Measurements from ENCODE around the gene PLEKHH2.
A peak's percentile ranks its signal among the peaks of the same experiment; 100 is the strongest.
"Not testable (repeated sequence)": the region's sequence is repeated elsewhere in the genome, so short reads cannot be mapped to it uniquely, and the experiment has no call there.

The PLEKHH2 gene

DNA sequence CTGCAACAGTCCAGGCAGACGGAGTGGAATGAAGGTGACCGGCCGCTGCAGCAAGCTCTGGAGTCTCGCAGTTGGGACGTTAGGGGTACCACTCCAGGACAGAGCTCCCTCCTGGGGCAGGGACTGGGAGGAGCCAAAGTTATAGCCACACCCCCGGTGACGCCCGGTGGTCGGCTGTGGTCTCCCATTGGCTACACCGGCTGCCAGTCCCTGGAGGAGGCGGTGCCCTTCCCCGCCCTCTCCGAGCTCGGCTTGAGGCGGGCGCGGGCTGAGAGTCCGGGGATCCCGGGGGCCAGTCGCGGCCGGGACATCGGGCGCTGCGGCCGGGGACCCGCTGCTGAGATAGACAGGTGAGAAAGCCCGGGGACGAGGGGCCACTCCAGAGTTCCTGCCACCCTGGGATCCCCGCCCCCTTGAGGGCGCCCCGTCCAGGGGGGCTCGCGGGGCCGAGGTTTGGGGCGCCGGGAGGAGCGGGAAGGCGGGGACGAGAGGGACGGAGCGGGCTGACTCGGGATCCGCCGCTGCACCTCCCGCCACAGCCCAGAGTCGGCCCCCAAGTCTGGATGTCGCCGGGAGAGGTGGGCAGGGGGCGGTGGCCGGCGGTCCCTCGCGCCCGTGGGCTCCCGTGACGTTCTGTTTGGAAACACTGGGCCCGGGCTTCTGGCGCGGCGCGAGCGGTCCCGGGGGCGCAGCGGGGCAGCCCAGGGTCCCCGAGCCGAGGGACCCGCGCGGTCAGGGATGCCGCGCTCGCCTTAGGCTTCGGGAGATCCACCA, at the start of gene PLEKHH2:
Gene PLEKHH2 (plus strand): TSS at position 231 of the 774 bp plus-strand sequence. CDS start 7,414 bp downstream, outside the sequence.
- DNase-seq: peak; percentile 49

DNA sequence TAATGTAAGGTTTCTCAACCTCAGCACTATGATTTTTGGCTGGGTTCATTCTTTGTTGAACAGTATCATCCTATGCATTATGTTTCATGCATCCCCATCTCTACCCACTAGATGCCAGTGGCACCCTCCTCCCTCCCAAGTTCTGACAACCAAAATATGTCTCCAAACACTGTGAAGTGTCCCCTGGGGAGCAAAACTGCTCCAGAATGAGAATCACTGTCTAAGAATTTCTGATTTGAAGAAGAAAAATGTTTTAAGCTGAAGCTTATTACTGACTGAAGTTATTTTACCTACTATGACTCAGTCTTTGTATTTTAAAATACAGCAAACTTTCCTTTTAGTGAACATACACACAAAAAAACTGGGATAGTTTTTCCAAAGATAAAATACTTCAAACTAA, 44.6 kb upstream of the PLEKHH2 start:
- DNase-seq: no peak

DNA sequence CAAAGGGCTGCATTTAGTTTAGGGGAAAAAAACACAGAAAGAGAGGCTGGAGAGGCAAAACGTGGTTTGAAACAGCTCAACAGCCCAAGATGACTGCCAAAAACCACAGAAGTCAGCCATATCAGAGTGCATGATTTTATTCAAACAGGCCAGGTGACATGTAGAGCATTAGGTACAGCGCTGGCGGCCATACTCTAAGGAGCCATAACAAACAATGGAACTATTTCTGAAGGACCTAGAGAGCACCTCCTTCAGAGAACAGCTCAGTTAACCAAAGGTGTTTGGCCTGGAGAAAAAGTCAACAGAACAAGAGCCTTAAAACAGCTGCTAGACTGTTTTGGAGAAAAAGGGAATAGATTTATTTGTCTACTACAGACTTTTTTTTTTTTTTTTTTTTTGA, 43.8 kb upstream of the PLEKHH2 start:
- no peak for DNase-seq

DNA sequence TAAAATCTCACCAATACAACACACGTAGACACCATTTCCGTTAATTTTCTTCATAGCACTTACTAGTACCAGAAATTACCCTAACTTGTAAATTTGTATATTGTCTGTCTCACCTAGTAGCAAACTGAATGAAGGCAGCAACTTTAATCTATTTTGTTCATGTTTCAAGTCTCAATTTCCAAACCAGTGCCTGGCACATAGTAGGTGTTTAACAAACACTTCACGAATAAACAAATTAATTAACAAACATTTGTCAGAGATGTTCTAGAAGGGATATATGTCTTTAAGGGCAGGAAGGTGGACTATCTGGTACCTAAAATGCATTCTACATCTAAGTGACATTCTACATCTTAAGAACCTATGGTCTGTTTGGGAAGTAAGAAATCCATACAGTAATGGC, 42.2 kb upstream of the PLEKHH2 start:
- no peak for DNase-seq

DNA sequence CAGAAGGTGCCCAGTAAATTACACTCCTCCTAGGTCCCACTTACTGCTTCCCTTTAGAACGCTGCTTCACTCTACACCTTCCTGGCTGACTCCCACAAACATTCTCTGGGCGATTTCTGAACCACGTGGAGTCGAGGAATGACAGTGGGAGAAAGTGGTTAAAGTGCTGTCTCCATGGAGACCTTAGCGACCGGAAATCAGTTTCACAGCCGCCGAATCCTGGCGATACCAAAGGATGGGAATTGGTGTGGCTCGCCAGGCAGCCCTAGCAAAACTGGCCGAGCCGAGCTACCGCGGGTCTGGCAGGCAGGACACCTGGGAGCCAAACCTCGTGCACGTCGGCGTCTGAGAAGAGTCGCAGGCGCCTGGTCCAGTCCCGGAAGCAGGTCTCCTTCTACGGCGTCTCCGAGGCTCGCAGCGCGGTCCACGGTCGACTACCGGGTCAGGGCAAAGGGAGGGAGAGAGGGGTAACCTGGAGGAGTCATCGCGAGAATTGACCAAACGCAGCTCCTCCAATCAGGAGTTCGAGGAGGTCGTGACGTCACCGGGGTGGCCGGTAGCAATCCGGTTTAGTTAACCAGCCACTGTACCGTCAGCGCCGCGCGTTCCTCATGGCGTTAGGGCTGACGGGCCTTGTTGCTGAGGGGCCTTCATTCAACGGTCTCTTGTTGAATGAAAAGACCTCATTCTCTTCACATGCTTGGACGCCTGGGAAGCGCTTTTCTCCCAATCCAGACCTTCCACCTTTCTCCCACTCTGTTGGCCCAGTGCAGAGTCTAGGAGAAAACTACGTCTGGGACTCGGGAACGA, 41.3 kb upstream of the PLEKHH2 start, which contains the start of gene THADA:
Gene THADA (minus strand): TSS at position 436 of the 810 bp plus-strand sequence. CDS start 3,646 bp downstream, outside the sequence.
- peak; percentile 97 for DNase-seq

DNA sequence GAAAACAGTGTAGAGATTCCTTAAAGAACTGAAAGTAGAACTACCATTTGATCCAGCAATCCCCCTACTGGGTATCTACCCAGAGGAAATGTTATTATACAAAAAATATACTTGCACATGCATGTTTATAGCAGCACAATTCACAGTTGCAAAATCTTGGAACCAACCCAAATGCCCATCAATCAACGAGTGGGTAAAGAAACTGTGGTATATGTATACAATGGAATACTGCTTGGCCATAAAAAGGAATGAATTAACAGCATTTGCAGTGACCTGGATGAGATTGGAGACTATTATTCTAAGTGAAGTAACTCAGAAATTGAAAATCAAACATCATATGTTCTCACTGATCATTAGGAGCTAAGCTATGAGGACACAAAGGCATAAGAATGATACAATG, 36.5 kb upstream of the PLEKHH2 start:
- not testable (repeated sequence) for DNase-seq

DNA sequence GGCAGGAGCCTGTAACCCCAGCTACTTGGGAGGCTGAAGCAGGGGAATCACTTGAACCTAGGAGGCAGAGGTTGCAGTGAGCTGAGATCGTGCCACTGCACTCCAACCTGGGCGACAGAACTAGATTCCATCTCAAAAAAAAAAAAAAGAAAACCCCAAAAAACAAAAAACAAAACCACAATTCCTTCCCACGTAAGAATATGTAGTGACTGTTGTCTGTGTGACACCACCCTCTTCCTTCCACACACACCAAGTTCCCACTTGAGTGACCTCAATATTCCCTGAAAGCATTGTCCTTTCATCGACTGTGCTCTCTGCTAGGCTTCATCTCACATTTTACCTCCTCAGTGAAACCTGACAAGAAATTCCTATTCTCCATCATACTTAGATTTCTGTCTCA, 32.4 kb upstream of the PLEKHH2 start:
- no peak for DNase-seq

DNA sequence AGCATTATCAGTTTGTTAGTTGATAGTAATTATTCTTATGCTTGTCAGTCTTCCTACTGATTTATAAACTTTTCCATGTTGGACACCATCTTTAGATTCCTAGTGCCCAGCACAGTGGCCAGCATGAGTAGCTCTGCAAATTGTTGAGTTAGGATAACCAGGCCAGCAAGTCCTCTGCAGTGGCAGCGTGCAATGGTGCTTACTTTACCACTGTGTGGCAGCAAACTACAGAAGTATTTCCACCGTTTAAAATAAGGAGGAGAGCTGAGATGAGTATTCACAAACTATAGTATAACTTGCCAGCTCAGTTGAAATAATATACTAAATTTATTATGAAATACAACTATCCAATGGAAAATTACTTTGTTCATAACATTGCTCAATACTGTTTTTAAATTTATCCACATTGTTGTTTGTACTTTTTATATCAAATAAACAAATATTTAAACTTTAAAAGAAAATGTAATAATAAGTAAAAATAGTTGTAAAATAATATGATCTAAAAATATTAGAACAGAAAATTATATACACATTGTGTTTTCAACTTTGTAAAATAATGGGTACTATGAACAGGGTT, 31.9 kb upstream of the PLEKHH2 start:
- DNase-seq: peak; percentile 71

DNA sequence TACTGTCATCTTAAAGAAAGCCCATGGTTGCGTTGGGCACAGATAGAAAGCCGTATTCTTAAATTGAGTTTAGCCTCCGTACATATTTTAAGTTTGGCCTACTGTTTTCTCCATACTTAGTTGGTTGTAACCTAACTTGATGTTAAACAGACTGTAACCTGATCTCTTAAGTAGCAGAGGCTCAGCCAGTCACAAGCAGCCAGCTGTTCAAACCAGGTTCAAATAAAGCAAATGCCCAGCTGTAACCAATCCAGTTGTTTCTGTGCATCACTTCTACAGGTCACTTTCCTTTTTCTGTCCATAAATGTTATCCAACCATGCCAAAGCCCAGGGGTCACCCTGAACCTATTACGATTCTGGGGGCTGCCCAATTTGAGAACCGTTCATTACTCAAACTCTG, 31.2 kb upstream of the PLEKHH2 start:
- peak; percentile 56 for DNase-seq

DNA sequence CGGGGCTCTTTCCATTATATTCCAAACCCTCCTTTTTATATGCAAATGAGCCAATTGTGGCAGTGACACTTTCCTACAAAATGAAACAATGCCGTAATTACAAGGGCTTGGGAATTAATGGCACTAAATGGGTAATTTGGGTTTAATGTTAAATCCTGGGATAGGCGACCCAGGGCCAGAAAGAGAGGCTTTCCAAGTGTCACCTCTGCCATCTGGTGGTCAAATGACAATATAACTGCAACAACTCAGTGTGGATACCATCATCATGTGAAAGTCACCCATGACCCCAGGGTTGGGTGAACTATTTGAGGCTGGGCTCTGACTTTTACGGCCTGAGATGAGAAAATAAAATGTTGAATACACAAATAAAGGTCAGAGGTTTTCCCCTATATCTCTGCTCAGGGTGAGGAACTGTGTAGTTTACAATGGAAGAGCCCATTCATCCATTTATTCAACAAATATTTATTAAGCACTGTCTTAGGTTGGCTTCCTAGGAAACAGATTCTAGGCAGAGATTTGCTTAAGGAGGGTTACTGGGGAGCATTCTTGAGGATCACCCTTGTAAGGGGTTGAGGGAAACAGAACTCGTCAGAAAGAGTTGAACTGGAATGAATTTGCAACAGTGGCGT, 27.7 kb upstream of the PLEKHH2 start:
- no peak for DNase-seq

DNA sequence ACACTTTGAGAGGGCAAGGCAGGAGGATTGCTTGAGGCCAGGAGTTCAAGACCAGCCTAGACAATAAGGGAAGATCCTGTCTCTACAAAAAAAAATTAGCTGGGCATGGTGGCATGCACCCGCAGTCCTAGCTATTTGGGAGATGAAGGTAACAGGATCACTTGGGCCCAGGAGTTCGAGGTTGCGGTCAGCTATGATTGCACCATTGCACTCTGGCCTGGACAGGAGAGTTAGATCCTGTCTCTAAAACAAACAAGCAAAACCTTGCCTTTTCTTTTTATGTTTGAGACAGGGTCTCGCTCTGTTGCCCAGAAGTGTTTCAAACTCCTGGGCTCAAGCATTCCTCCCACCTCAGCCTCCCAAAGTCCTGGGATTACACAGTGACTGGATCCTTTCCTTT, 26.7 kb upstream of the PLEKHH2 start:
- no peak for DNase-seq

DNA sequence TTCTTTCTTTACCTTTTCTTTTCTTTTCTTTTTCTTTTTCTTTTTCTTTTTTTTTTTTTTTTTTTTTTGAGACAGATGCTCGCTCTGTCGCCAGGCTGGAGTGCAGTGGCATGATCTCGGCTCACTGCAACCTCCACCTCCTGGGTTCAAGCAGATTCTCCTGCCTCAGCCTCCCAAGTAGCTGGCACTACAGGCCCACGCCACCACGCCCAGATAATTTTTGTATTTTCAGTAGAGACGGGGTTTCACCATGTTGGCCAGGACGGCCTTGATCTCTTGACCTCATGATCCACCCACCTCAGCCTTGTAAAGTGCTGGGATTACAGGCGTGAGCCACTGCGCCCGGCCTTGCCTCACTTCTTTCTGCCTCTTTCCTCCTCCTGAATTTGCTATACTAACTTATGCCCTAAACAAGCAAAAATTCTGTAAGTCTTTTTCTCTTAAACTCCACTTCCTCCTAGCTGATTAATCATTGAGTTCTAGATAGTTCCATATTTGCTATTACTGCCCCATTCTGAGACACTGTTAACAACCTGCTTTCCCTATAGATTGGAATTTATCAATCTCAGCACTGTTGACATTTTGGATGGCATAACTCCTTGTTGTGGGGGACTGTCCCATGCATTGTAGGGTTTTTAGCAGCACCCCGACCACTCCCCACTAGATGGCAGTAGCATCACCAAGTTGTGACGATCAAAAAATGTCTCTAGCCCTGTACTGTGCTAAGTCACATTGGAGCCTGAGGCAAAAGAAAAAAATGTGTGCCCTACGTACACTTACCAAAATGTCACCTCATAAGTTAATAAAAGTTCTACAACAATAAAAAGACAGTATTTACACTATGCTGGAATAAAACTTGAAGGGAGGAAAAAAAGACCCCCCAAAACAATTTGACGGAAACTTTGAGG, 24.8 kb upstream of the PLEKHH2 start:
- peak; percentile 45 for DNase-seq

DNA sequence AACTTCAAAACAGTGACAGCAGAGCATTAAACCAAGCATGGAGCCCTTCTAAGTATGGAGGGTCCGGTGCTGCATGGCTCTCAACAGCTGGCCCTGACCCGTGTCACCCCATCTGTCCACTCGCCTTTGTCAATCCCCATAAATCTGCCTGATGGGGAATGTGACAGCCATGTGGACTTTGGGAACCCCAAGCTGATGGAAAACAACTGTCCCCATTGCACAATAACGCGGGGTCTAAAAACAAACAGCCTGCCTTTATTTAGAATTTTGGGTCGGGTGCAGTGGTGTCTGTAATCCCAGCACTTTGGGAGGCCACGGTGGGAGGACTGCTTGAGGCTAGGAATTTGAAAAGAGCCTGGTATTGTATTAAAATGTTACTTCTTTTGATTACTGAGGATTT, 24.1 kb upstream of the PLEKHH2 start:
- no peak for DNase-seq

DNA sequence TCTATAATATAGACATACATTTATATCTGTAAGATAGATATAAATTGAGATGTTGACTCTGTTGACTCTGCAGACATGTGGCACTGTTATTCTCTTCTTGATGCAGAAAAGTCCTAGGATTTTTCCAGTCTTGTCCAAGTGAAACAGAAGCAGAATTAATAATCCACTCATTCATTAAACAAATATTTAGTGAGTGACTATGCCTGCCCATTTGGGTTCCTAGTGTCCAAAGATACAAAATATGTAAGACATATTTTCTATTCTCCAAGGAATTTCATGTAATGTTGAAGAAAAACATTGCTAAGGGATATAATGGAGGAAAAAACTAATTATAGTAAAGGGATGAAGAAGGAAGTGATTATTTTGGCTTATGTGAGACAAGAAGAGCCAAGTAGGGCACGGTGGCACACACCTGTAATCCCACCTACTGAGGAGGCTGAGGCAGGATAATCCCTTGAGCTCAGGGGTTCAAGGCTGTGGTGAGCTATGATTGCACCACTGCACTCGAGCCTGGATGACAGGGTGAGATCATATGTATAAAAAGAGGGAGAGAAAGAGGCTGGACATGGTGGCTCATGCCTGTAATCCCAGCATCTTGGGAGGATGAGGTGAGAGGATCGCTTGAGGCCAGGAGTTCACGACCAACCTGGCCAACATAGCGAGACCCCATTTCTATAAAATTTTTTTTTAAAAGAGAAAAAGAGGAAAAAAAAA, 19.9 kb upstream of the PLEKHH2 start:
- DNase-seq: no peak

DNA sequence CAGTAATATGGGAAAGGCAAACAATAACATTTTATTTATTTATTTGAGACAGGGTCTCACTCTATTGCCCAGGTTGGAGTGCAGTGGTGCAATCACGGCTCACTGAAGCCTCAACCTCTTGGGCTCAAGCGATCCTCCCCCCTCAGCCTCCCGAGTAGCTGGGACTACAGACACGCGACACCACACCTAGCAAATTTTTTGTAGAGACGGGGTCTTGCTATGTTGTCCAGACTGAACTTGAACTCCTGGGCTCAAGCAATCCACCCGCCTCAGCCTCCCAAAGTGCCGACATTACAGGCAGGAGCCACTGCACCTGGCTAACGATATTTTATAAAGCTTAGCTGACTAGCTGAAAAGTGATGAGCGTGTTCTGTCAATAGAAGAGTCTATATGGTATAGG, 17.5 kb upstream of the PLEKHH2 start:
- DNase-seq: no peak

DNA sequence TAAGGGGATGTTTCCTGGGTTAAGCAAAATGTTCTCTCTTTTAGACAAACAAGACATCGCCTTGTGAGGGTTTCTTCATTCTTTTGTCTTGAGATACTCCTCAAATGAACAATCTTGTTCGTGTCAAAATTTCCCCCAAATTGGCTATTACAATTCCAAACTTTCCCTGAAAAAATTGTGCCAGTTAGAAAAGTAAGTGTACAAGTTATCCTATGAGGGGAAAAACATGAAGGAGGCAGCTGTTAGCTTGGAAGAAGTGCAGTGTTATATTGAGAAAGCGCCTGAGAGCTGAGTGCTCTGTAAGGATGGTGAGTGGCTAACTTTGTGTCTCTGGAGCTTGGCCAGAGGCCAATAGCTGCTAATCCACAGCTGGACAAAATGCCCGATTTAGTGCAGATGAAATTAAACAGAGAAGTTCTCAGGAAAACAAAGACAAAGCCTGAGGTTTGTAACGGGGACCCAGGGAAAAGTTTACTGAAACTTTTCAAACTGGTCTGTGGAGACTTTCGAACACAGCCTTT, 14.1 kb upstream of the PLEKHH2 start:
- no peak for DNase-seq

DNA sequence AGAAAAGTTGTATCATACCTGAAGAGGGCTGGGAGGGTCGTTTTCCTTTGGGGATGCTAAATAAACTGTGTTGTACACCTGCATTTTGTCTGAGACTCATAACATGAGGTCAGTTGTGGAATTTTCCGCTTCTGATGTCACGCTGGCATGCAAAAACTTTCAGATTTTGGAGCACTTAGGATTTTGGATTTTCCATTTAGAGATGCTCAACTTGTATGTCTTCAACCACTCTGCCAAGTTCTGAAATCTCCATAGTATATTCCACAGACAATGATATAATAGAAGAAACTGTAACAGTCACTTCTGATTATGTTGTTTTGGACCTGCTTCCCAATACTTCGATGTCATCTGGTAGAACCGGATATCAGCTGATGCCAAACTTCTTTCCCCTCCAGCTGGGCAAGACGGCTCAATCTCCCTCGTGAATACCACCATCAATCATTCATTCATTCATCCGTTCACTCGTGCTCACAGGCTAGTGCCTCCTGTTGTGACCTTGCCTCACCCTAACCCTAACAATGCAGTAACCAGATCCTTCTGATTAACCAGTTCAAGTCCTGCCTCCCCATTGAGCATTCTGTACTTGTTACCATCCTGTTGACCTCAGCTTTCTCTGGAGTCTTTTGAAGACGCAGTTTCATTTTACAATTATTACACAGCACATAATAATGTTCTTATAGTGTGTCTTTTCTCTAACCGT, 5.3 kb upstream of the PLEKHH2 start:
- no peak for DNase-seq

DNA sequence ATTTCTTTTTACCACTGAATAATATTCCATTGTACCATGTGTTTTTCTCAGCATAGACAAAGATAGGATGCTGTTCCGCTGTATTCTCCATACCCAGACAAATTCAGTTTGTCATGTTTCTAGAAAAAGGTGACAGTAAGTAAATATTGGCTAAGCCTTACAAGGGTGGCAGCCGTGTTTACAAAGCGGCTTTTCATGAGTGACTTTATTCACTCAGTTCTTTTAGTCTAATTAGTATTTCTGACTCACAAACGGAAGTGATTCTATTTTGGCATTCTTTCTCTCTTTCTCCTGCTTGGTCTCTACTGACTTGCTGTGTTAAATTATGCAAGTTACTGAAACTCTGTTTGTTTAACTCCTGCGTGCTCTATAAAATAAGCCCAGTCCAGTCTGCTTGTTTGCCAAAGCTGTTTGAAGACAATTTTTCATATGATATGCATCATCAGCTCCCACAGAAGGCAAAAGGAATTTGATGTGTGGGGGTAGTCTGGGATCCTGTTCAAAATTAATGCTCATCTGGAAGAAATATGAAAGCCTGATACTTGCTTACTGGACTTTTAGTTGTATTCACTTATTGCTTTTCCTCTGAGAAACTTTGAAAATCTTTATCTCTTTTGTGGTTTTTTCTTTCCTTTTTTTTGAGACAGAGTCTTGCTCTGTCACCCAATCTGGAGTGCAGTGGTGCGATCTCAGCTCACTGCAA, 2.3 kb upstream of the PLEKHH2 start:
- DNase-seq: peak; percentile 97

DNA sequence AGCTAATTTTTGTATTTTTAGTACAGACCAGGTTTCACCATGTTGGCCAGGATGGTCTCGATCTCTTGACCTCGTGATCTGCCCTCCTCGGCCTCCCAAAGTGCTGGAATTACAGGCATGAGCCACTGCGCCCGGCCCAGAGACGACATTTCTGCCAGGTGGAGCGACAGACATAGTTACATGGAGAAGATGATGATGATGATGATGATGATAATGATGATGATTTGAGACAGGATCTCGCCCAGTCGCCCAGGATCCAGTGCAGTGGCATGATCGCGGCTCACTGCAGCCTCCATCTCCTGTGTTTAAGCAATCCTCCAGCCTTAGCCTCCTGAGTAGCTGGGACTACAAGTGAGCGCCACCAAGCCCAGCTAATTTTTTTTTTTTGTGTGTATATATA, 907 bp upstream of the PLEKHH2 start:
- DNase-seq: not testable (repeated sequence)

DNA sequence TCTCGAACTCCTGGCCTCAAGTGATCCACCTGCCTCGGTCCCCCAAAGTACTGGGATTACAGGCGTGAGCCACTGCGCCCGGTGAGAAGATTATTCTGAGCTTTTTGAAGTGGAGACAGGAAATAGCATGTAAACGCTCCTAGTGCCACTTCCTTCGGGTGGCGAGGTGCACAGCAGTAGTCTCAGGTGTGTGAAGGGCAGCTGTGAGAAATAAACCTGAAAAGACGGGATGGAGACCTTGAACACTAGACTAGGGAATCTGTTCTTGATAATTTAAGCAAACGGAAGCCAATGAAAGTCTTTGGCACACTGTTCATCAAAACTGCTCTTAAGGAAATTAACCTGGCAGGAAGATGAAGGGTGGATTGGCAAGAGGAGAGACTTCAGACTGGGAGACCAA, 439 bp upstream of the PLEKHH2 start:
- no peak for DNase-seq
